Mesenchymal stem cell (in vitro differentiated cells and primary cell): ENCODE results near the gene PADI4.
A peak's percentile ranks its signal among the peaks of the same experiment; 100 is the strongest.

ENCODE experiments used
- DNase-seq: peaks from one replicate; pipeline ENCODE4 v3.0.0-alpha.2; 2013
- H2AFZ ChIP-seq: one replicate; pipeline ENCODE4 v1.6.1; 2013; ENCODE audit warnings: low read depth, mild to moderate bottlenecking, control low read depth, inconsistent platforms, low read length, moderate library complexity
- H2AK5ac ChIP-seq: 2 replicates; pipeline ENCODE4 v1.6.1; 2013; ENCODE audit warnings: low read length, moderate library complexity, mild to moderate bottlenecking, inconsistent platforms; ENCODE audit not compliant: severe bottlenecking
- H2BK120ac ChIP-seq: one replicate; pipeline ENCODE4 v1.6.1; 2013; ENCODE audit warnings: low read depth, mild to moderate bottlenecking, inconsistent platforms, low read length, moderate library complexity
- H2BK12ac ChIP-seq, 2 experiments: one replicate each; pipeline ENCODE4 v1.6.1; 2013; ENCODE audit warnings: inconsistent platforms in 2 of 2, low read length in 2 of 2, mild to moderate bottlenecking in 2 of 2, moderate library complexity in 2 of 2, control low read depth in 1 of 2
- H2BK15ac ChIP-seq: one replicate; pipeline ENCODE4 v1.6.1; 2013; ENCODE audit warnings: mild to moderate bottlenecking, low read depth, inconsistent platforms; ENCODE audit not compliant: poor library complexity, severe bottlenecking
- H2BK5ac ChIP-seq: 2 replicates; pipeline ENCODE4 v1.6.1; 2013; ENCODE audit warnings: low read depth, mild to moderate bottlenecking, low read length, control low read depth, inconsistent platforms; ENCODE audit not compliant: poor library complexity, severe bottlenecking
- H3K14ac ChIP-seq, 2 experiments: one replicate each; pipeline ENCODE4 v1.6.1; 2013; ENCODE audit warnings: inconsistent platforms in 2 of 2, low read length in 2 of 2, control low read depth in 1 of 2, mild to moderate bottlenecking in 1 of 2, moderate library complexity in 1 of 2
- H3K18ac ChIP-seq, 2 experiments: one replicate each; pipeline ENCODE4 v1.6.1; 2013; ENCODE audit warnings: inconsistent platforms in 2 of 2, low read length in 2 of 2, control low read depth in 1 of 2, low read depth in 1 of 2, mild to moderate bottlenecking in 1 of 2
- H3K23ac ChIP-seq, 2 experiments: one replicate each; pipeline ENCODE4 v1.6.1; 2013; ENCODE audit warnings: inconsistent platforms in 2 of 2, low read length in 2 of 2, mild to moderate bottlenecking in 2 of 2, moderate library complexity in 2 of 2, control low read depth in 1 of 2
- H3K27ac ChIP-seq: 2 replicates; pipeline ENCODE4 v1.5.1; 2013; ENCODE audit warnings: mild to moderate bottlenecking, moderate library complexity, low read length, control low read depth, inconsistent platforms; ENCODE audit not compliant: poor library complexity, severe bottlenecking
- H3K27me3 ChIP-seq, 2 experiments: 2 replicates each; pipeline versions ENCODE4 v1.6.1 to v1.7.0; 2013; ENCODE audit warnings: low read length in 2 of 2, mild to moderate bottlenecking in 2 of 2, moderate library complexity in 2 of 2, control low read depth in 1 of 2, inconsistent platforms in 1 of 2; ENCODE audit not compliant: control insufficient read depth in 1 of 2, insufficient read depth in 1 of 2
- H3K36me3 ChIP-seq, 2 experiments: 2 replicates each; pipeline versions ENCODE4 v1.6.1 to v1.7.0; 2013; ENCODE audit warnings: low read length in 2 of 2, control low read depth in 1 of 2, inconsistent platforms in 1 of 2, low read depth in 1 of 2, mild to moderate bottlenecking in 1 of 2; ENCODE audit not compliant: insufficient read depth in 2 of 2, control insufficient read depth in 1 of 2
- H3K4ac ChIP-seq, 2 experiments: one replicate each; pipeline ENCODE4 v1.6.1; 2013; ENCODE audit warnings: inconsistent platforms in 2 of 2, low read length in 2 of 2, mild to moderate bottlenecking in 2 of 2, moderate library complexity in 2 of 2, control low read depth in 1 of 2, low read depth in 1 of 2
- H3K4me1 ChIP-seq: 2 replicates; pipeline ENCODE4 v1.6.1; 2013; ENCODE audit warnings: low read depth, low read length, control low read depth; ENCODE audit not compliant: control insufficient read depth, insufficient read depth
- H3K4me2 ChIP-seq: 2 replicates; pipeline ENCODE4 v1.6.1; 2013; ENCODE audit warnings: low read length, mild to moderate bottlenecking, inconsistent platforms; ENCODE audit not compliant: poor library complexity, severe bottlenecking
- H3K4me3 ChIP-seq, 2 experiments: 2 replicates each; pipeline versions ENCODE4 v1.5.1 to v1.7.0; 2013; ENCODE audit warnings: low read length in 2 of 2, mild to moderate bottlenecking in 2 of 2, control low read depth in 1 of 2, low read depth in 1 of 2; ENCODE audit not compliant: insufficient read depth in 1 of 2
- H3K79me1 ChIP-seq: replicated peaks from 2 replicates; pipeline ENCODE4 v1.6.1; 2013; ENCODE audit warnings: mild to moderate bottlenecking, control low read depth, low read length, inconsistent platforms; ENCODE audit not compliant: poor library complexity, severe bottlenecking
- H3K9ac ChIP-seq: 2 replicates; pipeline ENCODE4 v1.7.0; 2013; ENCODE audit warnings: mild to moderate bottlenecking, low read length, moderate library complexity
- H3K9me3 ChIP-seq: 2 replicates; pipeline ENCODE4 v1.7.0; 2013; ENCODE audit warnings: mild to moderate bottlenecking, low read length; ENCODE audit not compliant: control insufficient read depth
- H4K8ac ChIP-seq: one replicate; pipeline ENCODE4 v1.6.1; 2013; ENCODE audit warnings: inconsistent platforms, mild to moderate bottlenecking, low read length, moderate library complexity
- H4K91ac ChIP-seq: one replicate; pipeline ENCODE4 v1.6.1; 2013; ENCODE audit warnings: mild to moderate bottlenecking, low read length, inconsistent platforms
- WGBS: methylation state at CpG from one replicate; pipeline ENCODE4 v1.1.7; 2013; ENCODE audit warnings: mixed read lengths; 5-methylcytosine and 5-hydroxymethylcytosine counted together

Gene PADI4

DNA sequence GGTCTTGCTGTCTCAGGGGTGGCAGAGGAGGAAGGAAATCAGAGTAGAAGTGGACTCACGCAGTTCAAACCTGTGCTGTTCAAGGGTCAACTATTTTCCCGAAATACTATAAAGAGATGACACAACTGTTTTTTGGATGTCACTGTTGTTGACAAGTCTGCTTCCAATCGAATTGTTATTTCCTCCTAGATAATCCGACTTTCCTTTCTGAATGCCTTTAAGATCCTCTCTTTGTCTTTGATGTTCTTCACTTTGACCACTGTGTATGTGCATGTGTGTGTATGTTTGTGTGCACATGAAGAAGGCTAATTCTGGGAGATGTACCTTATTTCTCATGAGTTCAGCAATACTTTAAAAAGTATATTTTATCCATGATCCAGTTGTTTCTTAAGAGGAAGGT lies 21.6 kb downstream of the PADI4 start:
- Histone ChIP-seq H3K4me3 (no peak overlapping the region), H4K91ac (no peak overlapping the region), H3K23ac (no peak overlapping the region), H2BK5ac (no peak overlapping the region), H4K8ac (no peak overlapping the region), H3K27me3 (peaks cover 5 to 54% of the 10 kb centered on the region in 2 experiments), H3K9ac (no peak overlapping the region), H3K9me3 (peaks cover 9% of the 10 kb centered on the region), H3K4me2 (no peak overlapping the region), H2AFZ (no peak overlapping the region), H2BK12ac (no peak overlapping the region), H3K79me1 (no peaks in the 10 kb centered on the region), H3K4ac (no peak overlapping the region), H3K27ac (no peak overlapping the region), H3K4me1 (no peaks in the 10 kb centered on the region), H3K18ac (no peak overlapping the region), H3K14ac (no peak overlapping the region), H2BK15ac (no peak overlapping the region), H3K36me3 (no peaks in the 10 kb centered on the region), H2BK120ac (no peak overlapping the region), H2AK5ac (no peak overlapping the region)
- 92% methylated on average over 2 of the region's 4 CpGs for WGBS
- DNase-seq = no peak

DNA sequence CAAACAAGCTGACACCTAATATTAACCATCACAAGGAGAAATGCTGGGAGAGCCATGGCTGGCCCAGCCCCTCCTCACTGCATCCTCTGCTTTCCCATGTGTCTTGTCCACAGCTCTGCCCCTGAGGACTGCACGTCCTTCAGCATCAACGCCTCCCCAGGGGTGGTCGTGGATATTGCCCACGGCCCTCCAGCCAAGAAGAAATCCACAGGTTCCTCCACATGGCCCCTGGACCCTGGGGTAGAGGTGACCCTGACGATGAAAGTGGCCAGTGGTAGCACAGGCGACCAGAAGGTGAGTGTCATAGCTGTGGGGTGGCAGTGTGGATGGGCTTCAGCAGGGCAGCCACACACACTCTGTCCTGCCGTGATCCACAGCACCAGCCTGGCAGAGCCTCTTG lies 22.9 kb downstream of the PADI4 start:
- H3K9ac ChIP-seq = no peak overlapping the region
- no peak overlapping the region for H3K4ac ChIP-seq
- H2BK5ac ChIP-seq = no peak overlapping the region
- H3K9me3 ChIP-seq = peaks cover 7% of the 10 kb centered on the region
- H3K36me3 ChIP-seq = no peaks in the 10 kb centered on the region
- H4K8ac ChIP-seq = no peak overlapping the region
- H3K18ac ChIP-seq = no peak overlapping the region
- H2BK12ac ChIP-seq = no peak overlapping the region
- H3K4me1 ChIP-seq = no peaks in the 10 kb centered on the region
- H2AFZ ChIP-seq = no peak overlapping the region
- H2BK120ac ChIP-seq = no peak overlapping the region
- H2BK15ac ChIP-seq = no peak overlapping the region
- no peak for DNase-seq
- H3K79me1 ChIP-seq = no peaks in the 10 kb centered on the region
- H3K23ac ChIP-seq = no peak overlapping the region
- peaks cover 5 to 55% of the 10 kb centered on the region in 2 experiments for H3K27me3 ChIP-seq
- WGBS = 75% methylated on average over 6 of the region's 7 CpGs
- no peak overlapping the region for H3K14ac ChIP-seq
- no peak overlapping the region for H2AK5ac ChIP-seq
- no peak overlapping the region for H3K4me3 ChIP-seq
- no peak overlapping the region for H3K4me2 ChIP-seq
- no peak overlapping the region for H4K91ac ChIP-seq
- no peak overlapping the region for H3K27ac ChIP-seq

DNA sequence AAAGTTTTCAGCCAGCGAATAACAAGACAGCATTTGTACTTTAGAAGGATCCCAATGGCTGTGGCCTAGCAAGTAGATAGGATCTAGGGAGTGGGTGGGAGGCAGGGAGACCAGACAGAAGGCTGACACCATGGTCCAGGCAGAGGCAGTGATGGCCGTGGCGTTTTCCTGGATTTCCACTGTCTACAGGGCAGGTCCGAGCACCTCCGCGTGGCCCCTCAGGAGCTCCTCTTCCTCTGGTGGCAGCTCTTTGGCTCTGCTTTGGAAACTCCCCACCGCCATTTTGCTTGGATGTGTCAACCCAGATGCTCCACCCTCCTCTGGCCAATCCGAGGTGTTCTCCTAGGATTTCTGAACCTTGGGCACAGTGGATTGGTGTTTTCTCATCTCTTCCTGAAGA lies 25.1 kb downstream of the PADI4 start:
- Histone ChIP-seq H4K8ac (no peak overlapping the region), H3K9ac (no peak overlapping the region), H2BK120ac (no peak overlapping the region), H3K79me1 (no peaks in the 10 kb centered on the region), H2AFZ (no peak overlapping the region), H3K9me3 (peaks cover 7% of the 10 kb centered on the region), H3K14ac (no peak overlapping the region), H3K4ac (no peak overlapping the region), H2BK15ac (no peak overlapping the region), H2AK5ac (no peak overlapping the region), H3K23ac (no peak overlapping the region), H3K36me3 (no peaks in the 10 kb centered on the region), H4K91ac (no peak overlapping the region), H3K27me3 (peaks cover 5 to 57% of the 10 kb centered on the region in 2 experiments), H3K18ac (no peak overlapping the region), H3K4me2 (no peak overlapping the region), H3K4me3 (no peak overlapping the region), H3K4me1 (no peaks in the 10 kb centered on the region), H3K27ac (no peak overlapping the region), H2BK5ac (no peak overlapping the region), H2BK12ac (no peak overlapping the region)
- DNase-seq = no peak
- WGBS = 92% methylated on average over 8 of the region's 8 CpGs

DNA sequence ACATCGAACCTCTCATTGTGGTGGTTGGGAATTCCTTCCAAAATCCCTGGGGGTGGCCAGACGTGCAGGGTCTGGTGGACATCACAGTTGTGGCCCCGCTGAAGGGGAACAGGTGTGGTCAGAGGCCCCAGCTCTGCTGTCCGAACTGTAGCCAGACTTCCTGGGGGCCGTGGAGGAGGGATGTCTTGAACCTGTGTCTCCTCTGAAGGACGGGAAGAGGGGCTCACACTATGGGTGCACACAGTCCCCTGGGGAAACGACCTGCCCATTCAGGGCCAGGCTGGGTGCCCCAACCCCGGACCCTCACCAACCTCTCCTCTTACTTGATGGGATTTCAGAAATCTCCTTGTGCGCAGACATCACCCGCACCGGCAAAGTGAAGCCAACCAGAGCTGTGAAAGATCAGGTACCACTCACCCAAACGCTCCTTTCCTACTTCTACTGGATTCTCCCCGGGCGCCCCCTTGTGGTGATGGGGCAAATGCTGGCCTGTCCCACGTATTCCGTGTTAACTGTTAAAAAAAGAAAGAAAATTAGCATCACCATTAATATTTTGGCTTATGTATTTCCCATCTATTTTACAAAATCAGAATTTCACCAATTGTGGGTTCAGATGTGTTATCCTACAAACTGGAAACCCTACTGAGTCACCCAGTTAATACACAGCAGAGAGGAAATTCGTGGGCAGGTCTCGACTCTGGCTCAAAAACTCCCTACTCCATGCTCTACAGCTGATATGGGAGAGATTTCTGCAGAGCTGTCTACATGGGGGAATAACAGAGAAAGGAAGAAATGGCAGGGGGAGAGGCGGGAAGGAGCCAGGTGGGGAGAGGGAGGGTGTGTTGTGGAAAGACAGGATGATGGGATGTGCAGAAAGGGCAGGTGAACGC lies 28.1 kb downstream of the PADI4 start:
- Histone ChIP-seq H3K18ac (no peak overlapping the region), H3K14ac (no peak overlapping the region), H3K79me1 (no peaks in the 10 kb centered on the region), H2BK120ac (no peak overlapping the region), H4K91ac (no peak overlapping the region), H2BK12ac (no peak overlapping the region), H2BK15ac (no peak overlapping the region), H2BK5ac (no peak overlapping the region), H3K4me3 (no peak overlapping the region), H3K36me3 (no peaks in the 10 kb centered on the region), H3K9ac (no peak overlapping the region), H2AK5ac (peak overlapping the region; percentile 77), H2AFZ (no peak overlapping the region), H3K4me1 (peaks cover 3% of the 10 kb centered on the region), H3K4me2 (no peak overlapping the region), H3K27me3 (peaks cover 1 to 66% of the 10 kb centered on the region in 2 experiments), H3K4ac (no peak overlapping the region), H4K8ac (no peak overlapping the region), H3K27ac (no peak overlapping the region), H3K23ac (no peak overlapping the region), H3K9me3 (peaks cover 4% of the 10 kb centered on the region)
- DNase-seq = peak; percentile 60
- WGBS = 37% methylated on average over 13 of the region's 20 CpGs
